Hepatocyte (in vitro differentiated cells): ENCODE results near the gene ALK. TPM values are rescaled to one million over a fixed set of nuclear protein-coding genes. Genes with fewer than 3 reads are reported as not detected.

ENCODE experiments used
- DNase-seq: peaks from one replicate; pipeline ENCODE4 v3.0.0-alpha.2; 2016; ENCODE audit warnings: low spot score
- H2AFZ ChIP-seq: fragments of 200-600 bp; sonication (generic); 2 replicates; pipeline ENCODE4 v1.6.0; 2016; ENCODE audit warnings: antibody characterized with exemption, mild to moderate bottlenecking
- H3K27ac ChIP-seq: fragments of 200-600 bp; sonication (generic); 2 replicates; pipeline ENCODE4 v1.5.1; 2016; ENCODE audit warnings: mild to moderate bottlenecking
- H3K27me3 ChIP-seq: fragments of 200-600 bp; sonication (generic); 2 replicates; pipeline ENCODE4 v1.6.1; 2016
- H3K36me3 ChIP-seq: fragments of 200-600 bp; sonication (generic); replicated peaks from 2 replicates; pipeline ENCODE4 v1.5.1; 2016; ENCODE audit warnings: low read depth; ENCODE audit not compliant: insufficient read depth
- H3K4me1 ChIP-seq: fragments of 200-600 bp; sonication (generic); 2 replicates; pipeline ENCODE4 v1.5.1; 2016; ENCODE audit warnings: mild to moderate bottlenecking, moderate library complexity; ENCODE audit not compliant: insufficient read depth
- H3K4me2 ChIP-seq: fragments of 200-600 bp; sonication (generic); 2 replicates; pipeline ENCODE4 v1.6.0; 2016
- H3K4me3 ChIP-seq: fragments of 200-600 bp; sonication (generic); 2 replicates; pipeline ENCODE4 v1.5.1; 2016; ENCODE audit warnings: mild to moderate bottlenecking
- H3K79me2 ChIP-seq: fragments of 200-600 bp; sonication (generic); 2 replicates; pipeline ENCODE4 v1.6.0; 2017; ENCODE audit warnings: mild to moderate bottlenecking
- H3K9me2 ChIP-seq: fragments of 200-600 bp; sonication (generic); replicated peaks from 2 replicates; pipeline ENCODE4 v1.6.0; 2017; ENCODE audit warnings: mild to moderate bottlenecking; ENCODE audit not compliant: insufficient read depth
- H3K9me3 ChIP-seq: fragments of 200-600 bp; sonication (generic); 2 replicates; pipeline ENCODE4 v1.5.1; 2016; ENCODE audit warnings: low read depth, mild to moderate bottlenecking
- H4K20me1 ChIP-seq: fragments of 200-600 bp; sonication (generic); 2 replicates; pipeline ENCODE4 v1.6.0; 2016; ENCODE audit warnings: mild to moderate bottlenecking; ENCODE audit not compliant: insufficient read depth, poor library complexity, severe bottlenecking
- EZH2 ChIP-seq: fragments of 200-600 bp; sonication (generic); IDR thresholded peaks from 2 replicates; pipeline ENCODE4 v1.6.1; 2016; ENCODE audit warnings: antibody characterized with exemption, mild to moderate bottlenecking, borderline replicate concordance
- EZH2phosphoT487 ChIP-seq: fragments of 200-600 bp; sonication (generic); IDR thresholded peaks from one replicate; pipeline ENCODE4 v1.6.1; 2018; ENCODE audit warnings: antibody characterized with exemption, mild to moderate bottlenecking, low read depth, moderate library complexity; ENCODE audit not compliant: unreplicated experiment, severe bottlenecking
- WGBS: methylation state at CpG from one replicate; pipeline ENCODE4 v1.1.6; 2016; ENCODE audit warnings: low lambda C conversion rate; ENCODE audit errors: missing lambda C conversion rate; 5-methylcytosine and 5-hydroxymethylcytosine counted together
- polyA plus RNA-seq: library from polyadenylated mRNA; unstranded; fragments of >200 nt; fragmentation: Nextera tagmentation; extraction: Ambion mirVana; gene quantifications from 2 replicates; pipeline ENCODE4 v1.2.1, GENCODE V29; 2016
- total RNA-seq: library from RNA; depleted of rRNA; stranded (reverse); fragments of >200 nt; gene quantifications from 2 replicates; pipeline ENCODE4 v1.2.3, GENCODE V29; 2014
- TF ChIP-seq, protein P1 (sequence below): fragments of 200-600 bp; sonication (generic); IDR thresholded peaks from 2 replicates; pipeline ENCODE4 v1.5.1; 2016; ENCODE audit warnings: antibody characterized with exemption, mild to moderate bottlenecking; ENCODE audit not compliant: poor library complexity

The ALK gene
- total and polyA plus RNA-seq, 2 experiments from 2014 or later = 0.16 to 0.27 TPM

DNA sequence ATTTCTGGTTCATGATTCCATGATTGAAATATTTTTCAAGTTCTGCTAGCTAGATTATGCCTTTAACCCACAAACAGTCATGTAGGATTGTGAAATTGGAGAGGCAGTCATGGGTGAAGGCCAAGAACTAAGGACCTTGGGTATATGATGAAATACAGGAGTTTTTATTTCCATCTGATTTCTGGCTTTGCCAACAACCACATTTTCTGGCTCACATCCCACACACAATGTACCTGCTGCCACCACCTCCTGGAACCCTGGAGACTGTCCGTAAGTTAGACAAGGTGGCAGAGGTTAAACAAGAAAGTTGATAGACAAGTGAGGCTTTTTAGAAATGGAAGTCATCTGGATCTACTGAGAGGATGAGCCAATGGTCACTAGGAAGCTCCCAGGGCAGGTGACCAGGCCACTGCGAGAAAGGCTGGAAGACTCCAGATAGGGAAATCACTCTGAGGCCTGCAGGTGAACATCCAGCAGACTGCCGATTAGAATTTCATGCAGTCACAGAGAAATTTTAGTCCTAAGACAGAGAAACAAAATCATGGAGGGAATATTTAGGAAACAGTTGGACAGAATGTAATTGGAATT, 402.0 kb downstream of the ALK start:
- Histone ChIP-seq H3K79me2 (no peaks in the 10 kb centered on the region), H3K4me2 (no peak overlapping the region), H3K27ac (no peak overlapping the region), H3K36me3 (no peaks in the 10 kb centered on the region), H3K9me3 (no peaks in the 10 kb centered on the region), H2AFZ (no peak overlapping the region), H3K4me3 (no peak overlapping the region), H4K20me1 (no peaks in the 10 kb centered on the region), H3K4me1 (no peaks in the 10 kb centered on the region), H3K27me3 (no peaks in the 10 kb centered on the region), H3K9me2 (no peaks in the 10 kb centered on the region)
- WGBS = 93% methylated on average over 3 of the region's 3 CpGs
- TF ChIP-seq EZH2phosphoT487 (no peak), EZH2 (no peak)
- TF ChIP-seq, protein P1, sequence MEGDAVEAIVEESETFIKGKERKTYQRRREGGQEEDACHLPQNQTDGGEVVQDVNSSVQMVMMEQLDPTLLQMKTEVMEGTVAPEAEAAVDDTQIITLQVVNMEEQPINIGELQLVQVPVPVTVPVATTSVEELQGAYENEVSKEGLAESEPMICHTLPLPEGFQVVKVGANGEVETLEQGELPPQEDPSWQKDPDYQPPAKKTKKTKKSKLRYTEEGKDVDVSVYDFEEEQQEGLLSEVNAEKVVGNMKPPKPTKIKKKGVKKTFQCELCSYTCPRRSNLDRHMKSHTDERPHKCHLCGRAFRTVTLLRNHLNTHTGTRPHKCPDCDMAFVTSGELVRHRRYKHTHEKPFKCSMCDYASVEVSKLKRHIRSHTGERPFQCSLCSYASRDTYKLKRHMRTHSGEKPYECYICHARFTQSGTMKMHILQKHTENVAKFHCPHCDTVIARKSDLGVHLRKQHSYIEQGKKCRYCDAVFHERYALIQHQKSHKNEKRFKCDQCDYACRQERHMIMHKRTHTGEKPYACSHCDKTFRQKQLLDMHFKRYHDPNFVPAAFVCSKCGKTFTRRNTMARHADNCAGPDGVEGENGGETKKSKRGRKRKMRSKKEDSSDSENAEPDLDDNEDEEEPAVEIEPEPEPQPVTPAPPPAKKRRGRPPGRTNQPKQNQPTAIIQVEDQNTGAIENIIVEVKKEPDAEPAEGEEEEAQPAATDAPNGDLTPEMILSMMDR = no peak
- DNase-seq = peak; percentile 15

DNA sequence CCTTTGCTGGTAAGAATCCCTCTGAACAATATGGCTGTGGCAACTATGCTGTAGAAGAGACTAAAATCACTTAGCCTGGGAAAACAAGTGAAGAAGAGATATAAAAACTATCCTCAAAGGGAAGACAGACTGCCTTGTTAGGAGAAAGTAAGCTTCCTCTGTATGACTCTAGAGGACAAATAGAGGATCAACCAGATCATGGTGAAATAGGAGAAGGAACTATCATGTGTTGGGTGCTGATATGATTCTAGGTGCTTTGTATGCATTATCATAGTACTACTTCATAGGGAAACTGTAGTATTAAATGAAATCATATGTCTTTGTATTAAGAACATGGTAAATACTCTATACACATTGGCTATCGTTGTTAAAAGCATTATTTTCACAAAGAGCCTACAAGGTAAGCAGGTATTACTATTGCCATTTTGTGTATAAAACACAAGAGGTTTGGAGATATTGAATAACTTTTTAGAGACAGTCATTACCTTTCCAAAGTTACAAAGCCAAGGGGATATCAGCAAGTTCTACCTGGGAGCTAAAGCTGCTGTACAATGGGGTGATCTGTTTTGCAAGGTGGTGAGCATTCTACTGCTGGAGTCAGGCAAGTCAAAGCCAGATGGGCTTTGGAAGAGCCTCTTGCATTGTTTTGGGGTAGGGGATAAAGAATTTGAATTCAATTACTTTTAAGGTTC, 402.6 kb downstream of the ALK start:
- Histone ChIP-seq H2AFZ (no peak overlapping the region), H3K9me2 (no peaks in the 10 kb centered on the region), H3K27ac (no peak overlapping the region), H3K4me2 (no peak overlapping the region), H3K27me3 (no peaks in the 10 kb centered on the region), H3K4me3 (no peak overlapping the region), H4K20me1 (no peaks in the 10 kb centered on the region), H3K9me3 (no peaks in the 10 kb centered on the region), H3K79me2 (no peaks in the 10 kb centered on the region), H3K36me3 (no peaks in the 10 kb centered on the region), H3K4me1 (no peaks in the 10 kb centered on the region)
- no peak for TF ChIP-seq EZH2phosphoT487
- 94% methylated on average over 1 of the region's 1 CpG for WGBS
- DNase-seq = no peak

DNA sequence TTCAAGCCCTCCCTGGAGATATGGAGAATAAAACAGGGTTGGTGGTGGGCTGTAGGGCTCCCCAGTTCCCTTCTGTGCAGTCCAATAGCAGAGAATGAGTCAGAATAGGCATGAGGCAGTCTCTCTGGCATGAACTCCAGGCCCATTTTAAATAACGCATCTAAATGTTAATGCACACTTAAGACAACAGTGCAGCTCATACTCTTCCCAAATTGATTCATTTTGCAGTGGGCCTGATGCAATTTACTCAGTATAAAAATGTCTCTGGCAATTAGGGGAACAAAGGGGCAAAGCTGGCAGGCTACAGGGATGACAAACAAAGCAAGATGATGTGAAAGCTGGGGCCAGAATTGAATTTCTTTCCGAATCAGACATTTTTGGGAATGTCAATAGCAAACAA, 403.4 kb downstream of the ALK start:
- H3K27me3 ChIP-seq = no peaks in the 10 kb centered on the region
- H3K4me1 ChIP-seq = no peaks in the 10 kb centered on the region
- DNase-seq = no peak
- no peaks in the 10 kb centered on the region for H4K20me1 ChIP-seq
- H3K4me3 ChIP-seq = no peak overlapping the region
- no peak overlapping the region for H3K4me2 ChIP-seq
- no peak overlapping the region for H2AFZ ChIP-seq
- H3K9me3 ChIP-seq = no peaks in the 10 kb centered on the region
- H3K27ac ChIP-seq = no peak overlapping the region
- no peaks in the 10 kb centered on the region for H3K79me2 ChIP-seq
- no peaks in the 10 kb centered on the region for H3K36me3 ChIP-seq
- TF ChIP-seq, protein P1 = no peak
- no peak for TF ChIP-seq EZH2
- whole genome bisulfite sequencing = 76% methylated on average over 2 of the region's 2 CpGs
- no peaks in the 10 kb centered on the region for H3K9me2 ChIP-seq

DNA sequence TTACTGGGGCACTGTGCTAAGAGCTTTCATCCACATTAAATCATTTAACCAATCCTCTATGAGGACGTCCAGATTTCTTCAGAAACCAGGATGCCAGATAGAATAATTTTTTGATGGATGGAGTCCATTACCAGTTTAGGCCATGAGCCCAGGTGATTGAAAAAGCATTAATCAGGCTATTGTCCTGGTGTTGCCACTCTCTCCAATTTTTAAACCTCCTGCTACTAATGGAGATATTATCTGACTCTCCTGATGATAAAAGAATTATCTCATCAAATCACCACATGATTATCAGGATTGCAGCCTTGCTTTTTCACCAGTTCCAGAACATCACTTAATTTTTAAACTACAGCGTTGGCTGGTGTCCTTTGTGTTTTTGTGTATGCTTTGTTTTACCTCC, 404.0 kb downstream of the ALK start:
- no peak overlapping the region for H3K4me2 ChIP-seq
- 85% methylated on average over 2 of the region's 2 CpGs for WGBS
- H3K4me3 ChIP-seq = no peak overlapping the region
- TF ChIP-seq EZH2phosphoT487 (no peak), EZH2 (no peak)
- TF ChIP-seq, protein P1 = no peak
- H4K20me1 ChIP-seq = no peaks in the 10 kb centered on the region
- no peaks in the 10 kb centered on the region for H3K9me2 ChIP-seq
- no peak overlapping the region for H3K27ac ChIP-seq
- H3K79me2 ChIP-seq = no peaks in the 10 kb centered on the region
- no peaks in the 10 kb centered on the region for H3K36me3 ChIP-seq
- H2AFZ ChIP-seq = no peak overlapping the region
- H3K27me3 ChIP-seq = no peaks in the 10 kb centered on the region
- no peak for DNase-seq
- no peaks in the 10 kb centered on the region for H3K4me1 ChIP-seq
- no peaks in the 10 kb centered on the region for H3K9me3 ChIP-seq
